Vagina (tissue), 2 donors: ENCODE results near the gene NINL.

Experiments
- CTCF ChIP-seq, 3 experiments: fragments of 450-650 bp in 2 of 3; fragments of 200-600 bp in 1 of 3; sonication (generic) in 1 of 3; IDR thresholded peaks; one replicate each; pipeline ENCODE4 v1.5.1; 2017 to 2019; ENCODE audit warnings: antibody characterized with exemption in 3 of 3, mild to moderate bottlenecking in 2 of 3, moderate library complexity in 2 of 3
- POLR2A ChIP-seq, 2 donors: fragments of 450-650 bp; IDR thresholded peaks; one replicate each; pipeline ENCODE4 v1.6.1; 2017; ENCODE audit warnings: antibody characterized with exemption in 2 of 2, mild to moderate bottlenecking in 2 of 2, moderate library complexity in 2 of 2
- POLR2AphosphoS5 ChIP-seq, 2 donors: sonication (generic); formaldehyde crosslinking; IDR thresholded peaks; one replicate each; pipeline ENCODE4 v1.9.0; 2017; ENCODE audit warnings: antibody characterized with exemption in 2 of 2, mild to moderate bottlenecking in 2 of 2, low read depth in 1 of 2; ENCODE audit not compliant: insufficient read depth in 1 of 2

- TF ChIP-seq CTCF (IDR thresholded peaks at IDR 0.05) (no peak), POLR2A (IDR thresholded peaks at IDR 0.05) (no peak), POLR2AphosphoS5 (IDR thresholded peaks at IDR 0.05; ENCODE audit: insufficient read depth in 1 of 2, low read depth in 1 of 2) (no peak)
Observed at GRCh38 chr20:25490656-25491445, 94.5 kb downstream of the NINL start.
